HG02610 (cell line): ENCODE results near the gene SELENOV.

Experiments used
- ATAC-seq: cut with Tn5 transposase; IDR thresholded peaks from one replicate; pipeline ENCODE4 v1.9.1; 2021; ENCODE audit warnings: mild to moderate bottlenecking, moderate library complexity; ENCODE audit not compliant: unreplicated experiment

The SELENOV gene

DNA sequence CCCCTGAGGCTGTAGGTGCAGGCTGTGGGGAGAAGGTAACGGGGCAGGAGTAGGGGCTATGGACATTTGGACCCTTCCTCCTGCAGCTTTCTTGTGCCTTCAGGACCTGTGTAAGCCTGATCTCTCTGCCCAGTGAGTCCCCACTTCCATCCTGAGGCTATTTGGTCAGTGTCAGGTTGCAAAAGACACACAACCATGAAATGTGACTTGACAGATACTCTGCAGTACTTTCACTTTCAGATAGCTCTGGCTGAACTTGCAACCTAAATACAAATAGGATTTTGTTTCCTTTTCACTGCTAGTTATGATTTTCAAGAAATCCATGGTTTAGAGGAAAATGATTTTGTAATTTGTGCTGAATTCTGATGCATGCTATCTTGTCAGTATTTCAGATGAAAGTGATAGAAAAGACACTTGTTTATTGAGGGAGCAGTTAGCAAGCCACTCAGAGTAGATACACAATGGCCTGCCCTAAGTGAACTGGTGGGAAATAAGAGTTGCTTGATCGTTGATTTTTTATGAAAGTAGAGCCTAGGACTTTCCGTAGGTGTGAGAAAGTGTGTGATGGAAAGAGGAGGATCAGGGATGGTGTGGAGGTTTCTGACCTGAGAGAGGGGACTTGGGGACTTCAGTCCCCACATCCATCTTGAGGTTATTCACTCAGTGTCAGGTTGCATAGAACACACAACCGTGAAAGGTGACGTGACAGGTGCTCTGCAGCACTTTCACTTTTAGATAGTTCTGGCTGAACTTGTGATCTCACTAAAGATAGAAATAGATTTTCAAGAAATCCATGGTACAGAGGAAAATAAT, 43.1 kb downstream of the SELENOV start:
- ATAC-seq: peak; percentile 65

DNA sequence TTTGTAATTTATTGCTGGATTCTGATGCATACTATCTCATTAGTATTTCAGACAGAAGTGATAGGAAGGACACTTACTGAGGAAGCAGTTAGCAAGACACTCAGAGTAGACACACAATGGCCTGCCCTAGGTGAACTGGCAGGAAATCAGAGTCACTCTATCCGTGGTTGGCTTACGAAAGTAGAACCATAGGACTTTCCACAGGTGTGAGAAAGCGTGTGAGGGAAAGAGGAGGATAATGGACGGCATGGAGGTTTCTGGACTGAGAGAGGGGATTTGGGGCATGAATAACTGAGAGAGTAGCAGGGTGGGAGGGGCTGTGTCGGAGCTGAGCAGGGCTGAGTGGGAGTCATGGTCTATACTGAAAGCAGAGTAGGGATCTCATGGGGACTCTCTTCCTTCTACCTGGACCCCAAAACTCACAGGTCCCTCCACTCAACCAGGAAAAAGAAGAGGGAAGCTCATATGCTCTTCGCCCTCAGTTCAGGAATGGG, 43.7 kb downstream of the SELENOV start:
- peak; percentile 36 for ATAC-seq

DNA sequence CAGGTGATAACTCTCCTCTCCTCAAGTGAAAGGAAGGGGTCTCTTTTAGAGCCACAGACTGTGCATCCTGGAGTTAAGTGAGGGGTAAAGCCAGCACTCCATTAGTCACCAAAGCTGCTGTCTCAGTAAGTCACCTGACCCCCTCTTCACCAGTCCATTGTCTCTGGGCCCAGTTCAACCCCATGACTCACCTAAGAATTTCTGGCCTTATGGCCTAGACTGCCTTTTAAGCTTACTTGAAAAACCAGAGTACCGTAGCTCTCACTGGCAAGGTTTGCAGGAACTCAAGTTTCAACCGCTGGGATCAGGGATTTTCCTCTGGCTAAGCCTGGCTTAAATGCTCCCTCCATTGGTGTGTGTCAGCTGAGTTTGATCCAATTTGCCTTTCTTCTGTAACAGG, 48.5 kb downstream of the SELENOV start:
- ATAC-seq: no peak

DNA sequence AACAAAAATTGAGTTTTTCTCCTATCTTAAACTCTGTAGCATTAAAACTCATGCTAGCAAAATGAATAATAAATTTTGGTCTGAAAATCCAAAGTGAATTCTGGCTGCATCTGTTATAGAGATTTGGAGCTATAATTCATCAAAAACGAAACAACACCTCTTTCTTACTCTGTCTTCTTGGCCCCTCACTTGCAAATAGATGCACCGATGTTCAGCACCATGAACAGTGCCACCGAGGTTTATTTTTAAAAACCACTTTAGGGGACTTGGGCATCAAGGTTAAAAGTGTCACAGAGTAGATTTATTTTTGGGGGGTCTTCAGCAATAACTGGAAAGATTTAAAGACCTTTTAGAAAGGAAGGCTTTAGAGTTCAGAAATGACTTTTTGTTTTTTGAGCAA, 51.1 kb downstream of the SELENOV start:
- ATAC-seq: no peak

DNA sequence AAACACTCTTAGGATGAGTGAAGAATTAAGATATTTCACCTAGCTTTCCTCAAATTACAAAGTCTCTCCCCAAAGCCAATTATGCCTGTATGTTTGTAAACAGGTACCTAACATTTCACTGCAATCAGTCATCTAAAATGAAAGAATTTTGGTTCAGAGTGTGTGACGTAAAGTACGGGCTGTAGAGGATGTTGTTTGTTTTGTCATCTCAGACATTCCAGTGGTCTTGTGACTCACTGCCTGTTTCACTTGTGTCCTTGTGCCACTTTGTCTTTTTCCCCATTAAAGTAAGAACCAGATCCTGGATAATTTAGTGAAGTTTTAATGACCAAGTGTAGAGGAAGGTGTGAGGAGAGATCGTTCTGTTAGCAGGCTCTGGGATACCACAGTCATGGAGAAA, 53.7 kb downstream of the SELENOV start:
- no peak for ATAC-seq
